Muscle of leg (tissue), 11 donors: ENCODE data around the gene SRRM4. TPM values are rescaled to one million over a fixed set of nuclear protein-coding genes. Genes with fewer than 3 reads are reported as not detected.
A peak's percentile ranks its signal among the peaks of the same experiment; 100 is the strongest.

Source experiments
- DNase-seq: peaks from one replicate; pipeline ENCODE4 v3.0.0; 2013
- H3K27ac ChIP-seq: one replicate; pipeline ENCODE4 v1.5.1; 2013; ENCODE audit warnings: mild to moderate bottlenecking, low read length, control low read depth
- H3K27me3 ChIP-seq: one replicate; pipeline ENCODE4 v1.6.1; 2013; ENCODE audit warnings: low read length; ENCODE audit not compliant: control insufficient read depth, insufficient read depth
- H3K36me3 ChIP-seq: one replicate; pipeline ENCODE4 v1.6.1; 2013; ENCODE audit warnings: low read length; ENCODE audit not compliant: control insufficient read depth, insufficient read depth
- H3K4me1 ChIP-seq: one replicate; pipeline ENCODE4 v1.6.1; 2013; ENCODE audit warnings: low read length; ENCODE audit not compliant: control insufficient read depth, insufficient read depth
- H3K4me3 ChIP-seq: one replicate; pipeline ENCODE4 v1.5.1; 2013; ENCODE audit warnings: low read length, control low read depth
- H3K9me3 ChIP-seq: replicated peaks from 2 replicates; pipeline ENCODE4 v1.6.1; 2013; ENCODE audit warnings: low read depth, low read length; ENCODE audit not compliant: control insufficient read depth
- WGBS: methylation state at CpG from one replicate; pipeline ENCODE4 v1.1.5; 2013; ENCODE audit warnings: missing lambda C conversion rate; ENCODE audit not compliant: insufficient coverage; 5-methylcytosine and 5-hydroxymethylcytosine counted together
- polyA plus RNA-seq, 8 donors: library from polyadenylated mRNA; unstranded; fragments of 120-200 nt; gene quantifications; one replicate each; pipeline versions ENCODE4 v1.2.1 to v1.2.3, GENCODE V29; 2013; ENCODE audit warnings: inconsistent platforms in 1 of 8, low replicate concordance in 1 of 8; ENCODE audit not compliant: insufficient read length in 8 of 8, insufficient read depth in 1 of 8
- total RNA-seq: library from RNA; stranded (reverse); fragments of 120-200 nt; gene quantifications from one replicate; pipeline ENCODE4 v1.2.4, GENCODE V29; 2013

The SRRM4 gene
- total and polyA plus RNA-seq, 9 donors: 0.13 to 0.44 (median 0.21) TPM

- no CpG with 5 or more reads among the region's 3 CpGs for WGBS
- Histone ChIP-seq H3K4me3 (no peak overlapping the region), H3K4me1 (no peaks in the 10 kb centered on the region), H3K27ac (no peak overlapping the region), H3K36me3 (no peaks in the 10 kb centered on the region), H3K9me3 (no peaks in the 10 kb centered on the region), H3K27me3 (no peaks in the 10 kb centered on the region)
- DNase-seq: no peak
Measured at GRCh38 chr12:119114294-119114693, 133.0 kb downstream of the SRRM4 start.

DNA sequence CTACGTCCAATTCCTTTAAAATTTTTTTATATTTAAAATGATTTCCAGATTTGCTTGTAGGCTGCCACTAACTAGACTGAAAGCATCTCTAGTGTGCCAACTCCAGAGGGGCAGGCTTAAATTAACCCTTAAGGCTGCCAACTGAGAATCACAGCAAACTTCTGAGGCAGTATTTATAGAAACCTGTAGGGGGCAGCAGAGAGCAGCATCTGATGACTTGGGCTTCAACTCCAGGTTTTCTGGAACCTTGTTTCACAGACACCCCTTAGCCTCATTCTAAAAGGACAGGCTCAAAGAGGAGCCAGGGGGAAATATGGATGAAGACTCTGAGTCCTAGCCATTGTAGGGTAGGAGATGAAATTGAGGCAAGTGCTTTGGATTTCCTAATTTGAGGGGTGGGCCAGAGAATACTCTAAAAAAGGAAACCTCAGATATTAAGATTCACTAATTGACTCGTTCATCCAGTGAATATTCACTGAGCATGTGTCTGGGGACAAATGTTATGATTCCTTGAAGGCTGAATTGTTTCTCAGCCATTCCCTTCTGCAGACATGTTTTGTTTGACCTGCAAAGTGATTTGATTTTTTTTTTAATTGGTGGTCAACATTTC, 134.1 kb downstream of the SRRM4 start:
- Histone ChIP-seq H3K4me1 (no peaks in the 10 kb centered on the region), H3K27me3 (peaks cover 3% of the 10 kb centered on the region), H3K36me3 (no peaks in the 10 kb centered on the region), H3K27ac (no peak overlapping the region), H3K9me3 (no peaks in the 10 kb centered on the region), H3K4me3 (no peak overlapping the region)
- no CpG with 5 or more reads among the region's 2 CpGs for WGBS
- DNase-seq: peak; percentile 52

- peak; percentile 4 for DNase-seq
- no CpG with 5 or more reads among the region's 3 CpGs for WGBS
- H3K4me1 ChIP-seq: no peaks in the 10 kb centered on the region
- H3K36me3 ChIP-seq: no peaks in the 10 kb centered on the region
- H3K4me3 ChIP-seq: no peak overlapping the region
- no peaks in the 10 kb centered on the region for H3K9me3 ChIP-seq
- H3K27me3 ChIP-seq: peaks cover 3% of the 10 kb centered on the region
- no peak overlapping the region for H3K27ac ChIP-seq
Measured at GRCh38 chr12:119117936-119118335, 136.6 kb downstream of the SRRM4 start.

GRCh38 chr12:119118625-119119024, 137.3 kb downstream of the SRRM4 start:
- DNase-seq: no peak
- WGBS: no CpG with 5 or more reads among the region's 3 CpGs
- Histone ChIP-seq H3K9me3 (no peaks in the 10 kb centered on the region), H3K4me3 (no peak overlapping the region), H3K4me1 (no peaks in the 10 kb centered on the region), H3K27me3 (peaks cover 3% of the 10 kb centered on the region), H3K27ac (no peak overlapping the region), H3K36me3 (no peaks in the 10 kb centered on the region)

- DNase-seq: no peak
- Histone ChIP-seq H3K27me3 (peaks cover 3% of the 10 kb centered on the region), H3K9me3 (no peaks in the 10 kb centered on the region), H3K27ac (no peak overlapping the region), H3K4me3 (no peak overlapping the region), H3K36me3 (no peaks in the 10 kb centered on the region), H3K4me1 (no peaks in the 10 kb centered on the region)
- 61% methylated on average over 4 of the region's 5 CpGs for WGBS
Measured at GRCh38 chr12:119122047-119122446, 140.7 kb downstream of the SRRM4 start.

GRCh38 chr12:119122751-119123150, 141.4 kb downstream of the SRRM4 start:
- Histone ChIP-seq H3K4me1 (no peaks in the 10 kb centered on the region), H3K27ac (no peak overlapping the region), H3K27me3 (peaks cover 3% of the 10 kb centered on the region), H3K4me3 (no peak overlapping the region), H3K9me3 (no peaks in the 10 kb centered on the region), H3K36me3 (no peaks in the 10 kb centered on the region)
- no peak for DNase-seq
- whole genome bisulfite sequencing: 55% methylated on average over 3 of the region's 4 CpGs

- no peak for DNase-seq
- WGBS: 48% methylated on average over 2 of the region's 3 CpGs
- Histone ChIP-seq H3K4me1 (no peaks in the 10 kb centered on the region), H3K36me3 (no peaks in the 10 kb centered on the region), H3K4me3 (no peak overlapping the region), H3K9me3 (peaks cover 9% of the 10 kb centered on the region), H3K27ac (no peak overlapping the region), H3K27me3 (no peaks in the 10 kb centered on the region)
Measured at GRCh38 chr12:119128527-119128926, 147.2 kb downstream of the SRRM4 start.

GRCh38 chr12:119129827-119130434, 148.6 kb downstream of the SRRM4 start:
- Histone ChIP-seq H3K36me3 (no peaks in the 10 kb centered on the region), H3K27me3 (no peaks in the 10 kb centered on the region), H3K9me3 (peaks cover 11% of the 10 kb centered on the region), H3K27ac (no peak overlapping the region), H3K4me3 (no peak overlapping the region), H3K4me1 (no peaks in the 10 kb centered on the region)
- DNase-seq: no peak
- WGBS: 63% methylated on average over 3 of the region's 3 CpGs

DNA sequence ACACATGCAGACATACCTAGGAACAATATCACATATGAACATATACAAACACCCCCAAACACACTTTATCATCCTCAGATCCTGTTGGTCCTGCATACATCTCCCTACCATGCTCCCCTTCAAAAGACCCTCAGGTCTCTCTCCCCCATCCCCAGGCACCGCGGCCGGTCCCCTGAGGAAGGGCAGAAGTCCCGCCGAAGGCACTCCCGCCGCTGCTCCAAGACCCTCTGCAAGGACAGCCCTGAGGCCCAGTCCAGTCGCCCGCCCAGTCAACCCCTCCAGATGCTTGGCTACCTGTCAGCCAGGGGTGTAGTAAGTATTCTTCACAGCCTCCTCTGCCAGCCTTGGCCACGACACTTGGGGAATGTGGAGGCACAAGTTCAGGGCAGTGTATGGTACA, 149.2 kb downstream of the SRRM4 start:
- H3K36me3 ChIP-seq: no peaks in the 10 kb centered on the region
- no peak for DNase-seq
- WGBS: 90% methylated on average over 9 of the region's 10 CpGs

GRCh38 chr12:119134284-119135072, 153.1 kb downstream of the SRRM4 start:
- Histone ChIP-seq H3K27ac (no peak overlapping the region), H3K4me3 (no peak overlapping the region), H3K27me3 (no peaks in the 10 kb centered on the region), H3K4me1 (no peaks in the 10 kb centered on the region), H3K9me3 (peaks cover 11% of the 10 kb centered on the region), H3K36me3 (no peaks in the 10 kb centered on the region)
- DNase-seq: no peak
- WGBS: 100% methylated on average over 1 of the region's 3 CpGs

More for the DNA sequence above, 149.2 kb downstream of the SRRM4 start:
- H3K4me3 ChIP-seq: no peak overlapping the region
- peaks cover 11% of the 10 kb centered on the region for H3K9me3 ChIP-seq
- no peaks in the 10 kb centered on the region for H3K4me1 ChIP-seq
- H3K27ac ChIP-seq: no peak overlapping the region
- H3K27me3 ChIP-seq: no peaks in the 10 kb centered on the region
